IMR-90 (cell line): ENCODE measurements around the gene KIAA1328. TPM values are rescaled to one million over a fixed set of nuclear protein-coding genes. Genes with fewer than 3 reads are reported as not detected.

Experiments used
- ATAC-seq: fragments of 200-7000 bp; cut with Tn5 transposase; 2 replicates; pipeline ENCODE4 v1.9.1; 2020; ENCODE audit warnings: low read depth, mild to moderate bottlenecking, moderate library complexity
- BruUV-seq: library from RNA; stranded (reverse); fragments of 400-500 nt; replicated peaks from 2 replicates; lab custom pipeline; 2021; lab: Mats Ljungman, UMichigan
- CTCF ChIA-PET: fragments of 300-600 bp; formaldehyde crosslinking; extraction: SDS; loops from one replicate; lab custom pipeline; 2021; ENCODE audit warnings: antibody characterized with exemption; lab: Yijun Ruan, JAX
- POLR2A ChIA-PET: fragments of 300-600 bp; sonication (Branson Sonifier 250); formaldehyde crosslinking; loops from one replicate; lab custom pipeline; 2022; ENCODE audit warnings: antibody characterized with exemption; ENCODE audit not compliant: unreplicated experiment; lab: Charles Lee
- DNase-seq: peaks from one replicate; pipeline ENCODE4 v3.0.0; 2013
- H2AFZ ChIP-seq: replicated peaks from 2 replicates; pipeline ENCODE3; 2013; ENCODE audit warnings: low read length, mild to moderate bottlenecking; ENCODE audit not compliant: poor library complexity
- H2AK5ac ChIP-seq: 2 replicates; pipeline ENCODE4 v1.6.1; 2013; ENCODE audit warnings: low read depth, low read length, inconsistent platforms
- H2AK9ac ChIP-seq: replicated peaks from 2 replicates; pipeline ENCODE3; 2013; ENCODE audit warnings: mild to moderate bottlenecking, low read depth, low read length, moderate library complexity; ENCODE audit not compliant: poor library complexity
- H2BK120ac ChIP-seq: 2 replicates; pipeline ENCODE4 v1.6.1; 2013; ENCODE audit warnings: low read depth, low read length, inconsistent platforms
- H2BK15ac ChIP-seq: 3 replicates; pipeline ENCODE4 v1.6.1; 2013; ENCODE audit warnings: low read depth, low read length, inconsistent platforms
- H2BK20ac ChIP-seq: 2 replicates; pipeline ENCODE4 v1.6.1; 2013; ENCODE audit warnings: low read depth, mild to moderate bottlenecking, inconsistent platforms, low read length, moderate library complexity
- H2BK5ac ChIP-seq: 2 replicates; pipeline ENCODE4 v1.6.1; 2013; ENCODE audit warnings: mild to moderate bottlenecking, low read depth, low read length, inconsistent platforms; ENCODE audit not compliant: poor library complexity, severe bottlenecking
- H3K14ac ChIP-seq: replicated peaks from 2 replicates; pipeline ENCODE4 v1.6.1; 2013; ENCODE audit warnings: low read depth, low read length, inconsistent platforms
- H3K18ac ChIP-seq: 2 replicates; pipeline ENCODE4 v1.6.1; 2013; ENCODE audit warnings: low read depth, low read length, control low read depth
- H3K23ac ChIP-seq: 2 replicates; pipeline ENCODE4 v1.6.1; 2013; ENCODE audit warnings: low read depth, low read length, inconsistent platforms
- H3K27ac ChIP-seq: 2 replicates; pipeline ENCODE4 v1.5.1; 2013; ENCODE audit warnings: mild to moderate bottlenecking, control low read depth, low read length; ENCODE audit not compliant: insufficient read depth
- H3K27me3 ChIP-seq: 2 replicates; pipeline ENCODE4 v1.6.1; 2013; ENCODE audit warnings: low read length; ENCODE audit not compliant: control insufficient read depth, insufficient read depth
- H3K36me3 ChIP-seq: 2 replicates; pipeline ENCODE4 v1.6.1; 2013; ENCODE audit warnings: low read length, mixed read lengths; ENCODE audit not compliant: control insufficient read depth, insufficient read depth
- H3K4ac ChIP-seq: 2 replicates; pipeline ENCODE4 v1.6.1; 2013; ENCODE audit warnings: low read depth, low read length, inconsistent platforms
- H3K4me1 ChIP-seq: 2 replicates; pipeline ENCODE4 v1.6.1; 2013; ENCODE audit warnings: low read length, mixed read lengths; ENCODE audit not compliant: control insufficient read depth, insufficient read depth
- H3K4me2 ChIP-seq: 2 replicates; pipeline ENCODE4 v1.6.1; 2013; ENCODE audit warnings: low read depth, mild to moderate bottlenecking, control low read depth, low read length, moderate library complexity
- H3K4me3 ChIP-seq: 2 replicates; pipeline ENCODE4 v1.5.1; 2013; ENCODE audit warnings: low read depth, mild to moderate bottlenecking, control low read depth, low read length, moderate library complexity; ENCODE audit not compliant: insufficient read depth
- H3K56ac ChIP-seq: 2 replicates; pipeline ENCODE4 v1.6.1; 2013; ENCODE audit warnings: low read length, inconsistent platforms; ENCODE audit not compliant: insufficient read depth; ENCODE audit errors: extremely low read depth
- H3K79me1 ChIP-seq, 2 experiments: 2 replicates each; pipeline ENCODE4 v1.6.1; 2013; ENCODE audit warnings: low read length in 2 of 2, inconsistent platforms in 1 of 2, low read depth in 1 of 2
- H3K9ac ChIP-seq: 2 replicates; pipeline ENCODE4 v1.6.1; 2013; ENCODE audit warnings: low read depth, low read length, control low read depth
- H3K9me1 ChIP-seq: 2 replicates; pipeline ENCODE4 v1.6.1; 2013; ENCODE audit warnings: low read length, inconsistent platforms; ENCODE audit not compliant: insufficient read depth
- H3K9me3 ChIP-seq: 2 replicates; pipeline ENCODE4 v1.6.1; 2013; ENCODE audit warnings: low read length; ENCODE audit not compliant: control insufficient read depth, insufficient read depth
- H4K20me1 ChIP-seq: 2 replicates; pipeline ENCODE4 v1.6.1; 2013; ENCODE audit warnings: low read length, inconsistent platforms; ENCODE audit not compliant: insufficient read depth
- H4K5ac ChIP-seq: 2 replicates; pipeline ENCODE4 v1.6.1; 2013; ENCODE audit warnings: mild to moderate bottlenecking, low read depth, low read length, control low read depth
- H4K8ac ChIP-seq, 2 experiments: 2 replicates each; pipeline ENCODE4 v1.6.1; 2013; ENCODE audit warnings: low read depth in 2 of 2, low read length in 2 of 2, control low read depth in 1 of 2, inconsistent platforms in 1 of 2
- H4K91ac ChIP-seq: 2 replicates; pipeline ENCODE4 v1.6.1; 2013; ENCODE audit warnings: low read depth, low read length, inconsistent platforms; ENCODE audit not compliant: insufficient read depth
- BHLHE40 ChIP-seq: fragments of 150-350 bp; IDR thresholded peaks from 2 replicates; pipeline ENCODE4 v1.6.1; 2016; ENCODE audit warnings: mild to moderate bottlenecking, low read depth, low read length
- CEBPB ChIP-seq: IDR thresholded peaks from 2 replicates; pipeline ENCODE4 v1.6.1; 2012; ENCODE audit warnings: low read depth, low read length, improper control_type of control experiment
- CHD1 ChIP-seq: IDR thresholded peaks from 2 replicates; pipeline ENCODE4 v1.6.1; 2012; ENCODE audit warnings: low read depth, low read length, improper control_type of control experiment
- CTCF ChIP-seq: conservative IDR thresholded peaks from 2 replicates; pipeline ENCODE4 v1.5.1; 2012; ENCODE audit warnings: mild to moderate bottlenecking, low read depth, low read length, improper control_type of control experiment
- ELK1 ChIP-seq: fragments of 150-350 bp; IDR thresholded peaks from 2 replicates; pipeline ENCODE4 v1.6.1; 2016; ENCODE audit warnings: low read depth, mild to moderate bottlenecking, low read length, moderate library complexity, borderline replicate concordance
- FOS ChIP-seq: fragments of 150-350 bp; IDR thresholded peaks from 2 replicates; pipeline ENCODE4 v1.6.1; 2016; ENCODE audit warnings: low read depth, low read length
- MAFK ChIP-seq: IDR thresholded peaks from 2 replicates; pipeline ENCODE4 v1.6.1; 2012; ENCODE audit warnings: low read depth, low read length, improper control_type of control experiment
- MAZ ChIP-seq: IDR thresholded peaks from 2 replicates; pipeline ENCODE4 v1.6.1; 2012; ENCODE audit warnings: low read depth, mild to moderate bottlenecking, low read length, improper control_type of control experiment, moderate library complexity, borderline replicate concordance
- MXI1 ChIP-seq: IDR thresholded peaks from 2 replicates; pipeline ENCODE4 v1.6.1; 2012; ENCODE audit warnings: low read depth, mild to moderate bottlenecking, low read length, moderate library complexity, borderline replicate concordance
- NFE2L2 ChIP-seq: fragments of 150-350 bp; IDR thresholded peaks from 2 replicates; pipeline ENCODE4 v1.6.1; 2016; ENCODE audit warnings: low read depth, mild to moderate bottlenecking, low read length
- POLR2A ChIP-seq: IDR thresholded peaks from 2 replicates; pipeline ENCODE4 v1.6.1; 2012; ENCODE audit warnings: mild to moderate bottlenecking, low read depth, low read length
- RAD21 ChIP-seq: IDR thresholded peaks from 2 replicates; pipeline ENCODE4 v1.6.1; 2012; ENCODE audit warnings: low read length, improper control_type of control experiment
- RCOR1 ChIP-seq: IDR thresholded peaks from 2 replicates; pipeline ENCODE4 v1.6.1; 2012; ENCODE audit warnings: mild to moderate bottlenecking, low read length, improper control_type of control experiment; ENCODE audit not compliant: insufficient replicate concordance
- RFX5 ChIP-seq: IDR thresholded peaks from 2 replicates; pipeline ENCODE4 v1.8.0; 2012; ENCODE audit warnings: low read depth, mild to moderate bottlenecking, low read length, moderate library complexity
- SMC3 ChIP-seq: fragments of 150-350 bp; IDR thresholded peaks from 2 replicates; pipeline ENCODE4 v1.6.1; 2016; ENCODE audit warnings: low read depth, mild to moderate bottlenecking, antibody characterized with exemption, low read length, moderate library complexity
- WGBS, 2 experiments: methylation state at CpG; one replicate each; pipeline versions ENCODE4 v1.1.5 to v1.1.7; 2013; ENCODE audit warnings: missing lambda C conversion rate in 2 of 2; ENCODE audit not compliant: insufficient read length in 1 of 2; ENCODE audit errors: extremely low coverage in 2 of 2; 5-methylcytosine and 5-hydroxymethylcytosine counted together
- dilution Hi-C: fragments of 300-500 bp; cut with HindIII; formaldehyde crosslinking; loops from one replicate; pipeline ENCODE4 v1.14.3; 2018; ENCODE audit warnings: low sequenced_read_pairs; ENCODE audit not compliant: unreplicated experiment
- in situ Hi-C: fragments of 300-500 bp; cut with MboI; formaldehyde crosslinking; loops from 3 replicates; pipeline ENCODE4 v1.14.3; 2019; ENCODE audit warnings: low sequenced_read_pairs, inconsistent platforms, mixed read lengths
- intact Hi-C: fragments of 100-400 bp; cut with micrococcal nuclease; formaldehyde crosslinking; loops from 2 replicates; pipeline ENCODE4 v1.10.0; 2022
- polyA plus RNA-seq, 3 experiments: library from polyadenylated mRNA; depleted of rRNA; stranded (reverse); fragments of >200 nt; gene quantifications; 2 replicates each; pipeline ENCODE4 v1.2.3, GENCODE V29; 2012; ENCODE audit warnings: low replicate concordance in 1 of 3
- total RNA-seq: library from RNA; depleted of rRNA; stranded (reverse); fragments of >200 nt; gene quantifications from 2 replicates; pipeline ENCODE4 v1.2.3, GENCODE V29; 2012
- TF ChIP-seq, protein P1 (sequence below): fragments of 150-350 bp; IDR thresholded peaks from 2 replicates; pipeline ENCODE4 v1.6.1; 2017; ENCODE audit warnings: mild to moderate bottlenecking, antibody characterized with exemption, low read length, low read depth

Gene KIAA1328
- total and polyA plus RNA-seq, 2 of the 4 experiments (the other 2 are of a cell fraction): 2.4 to 7.0 TPM

GRCh38 chr18:36783792-36784191 lies 45.1 kb upstream of the KIAA1328 start:
- Histone ChIP-seq H4K91ac (no peak overlapping the region), H3K4me3 (no peak overlapping the region), H3K4me2 (no peak overlapping the region), H2BK120ac (no peak overlapping the region), H3K27me3 (no peaks in the 10 kb centered on the region), H3K27ac (no peak overlapping the region), H2BK15ac (no peak overlapping the region), H4K8ac (no peak overlapping the region), H3K9ac (no peak overlapping the region), H3K14ac (no peak overlapping the region), H2AFZ (no peak overlapping the region), H3K18ac (no peak overlapping the region), H3K4me1 (peaks cover 10% of the 10 kb centered on the region), H3K79me1 (no peaks in the 10 kb centered on the region), H4K20me1 (peaks cover 3% of the 10 kb centered on the region; the same call in 1 of the 2 replicates), H2AK9ac (no peak overlapping the region), H3K4ac (no peak overlapping the region), H2BK20ac (no peak overlapping the region), H3K56ac (no peak overlapping the region), H3K36me3 (peaks cover 2% of the 10 kb centered on the region; the same call in 1 of the 2 replicates), H3K23ac (no peak overlapping the region), H4K5ac (no peak overlapping the region), H2AK5ac (no peak overlapping the region), H3K9me3 (no peaks in the 10 kb centered on the region), H2BK5ac (no peak overlapping the region), H3K9me1 (peaks cover 14% of the 10 kb centered on the region)
- ATAC-seq: no peak
- dilution Hi-C loops: no loop called here
- no peak for TF ChIP-seq MAZ
- TF ChIP-seq RFX5: no peak
- no peak for TF ChIP-seq RAD21
- TF ChIP-seq RCOR1: no peak
- TF ChIP-seq CEBPB: no peak
- TF ChIP-seq SMC3: no peak
- TF ChIP-seq MAFK: no peak
- no peak for TF ChIP-seq BHLHE40
- TF ChIP-seq, protein P1, sequence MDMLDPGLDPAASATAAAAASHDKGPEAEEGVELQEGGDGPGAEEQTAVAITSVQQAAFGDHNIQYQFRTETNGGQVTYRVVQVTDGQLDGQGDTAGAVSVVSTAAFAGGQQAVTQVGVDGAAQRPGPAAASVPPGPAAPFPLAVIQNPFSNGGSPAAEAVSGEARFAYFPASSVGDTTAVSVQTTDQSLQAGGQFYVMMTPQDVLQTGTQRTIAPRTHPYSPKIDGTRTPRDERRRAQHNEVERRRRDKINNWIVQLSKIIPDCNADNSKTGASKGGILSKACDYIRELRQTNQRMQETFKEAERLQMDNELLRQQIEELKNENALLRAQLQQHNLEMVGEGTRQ: no peak
- no peak for TF ChIP-seq FOS
- no peak for TF ChIP-seq MXI1
- no peak for TF ChIP-seq NFE2L2
- TF ChIP-seq ELK1: no peak
- TF ChIP-seq CTCF: no peak
- TF ChIP-seq CHD1: no peak
- TF ChIP-seq POLR2A: no peak
- no peak for DNase-seq
- intact Hi-C loops: no loop called here
- WGBS, 2 experiments: 100% methylated on average over 2 of the region's 5 CpGs; no CpG with 5 or more reads in 1 of the 2 experiments
- in situ Hi-C loops: no loop called here
- no TSS peak for BruUV-seq
- ChIA-PET CTCF (no interaction called here), POLR2A (no interaction called here)
